C4-2B (cell line): Measurements from ENCODE around the gene GAB4.

Source experiments
- CTCF ChIP-seq: fragments of 450-650 bp; conservative IDR thresholded peaks from 2 replicates; pipeline ENCODE4 v1.5.1; 2017; ENCODE audit warnings: mild to moderate bottlenecking
- ZFX ChIP-seq: fragments of 450-650 bp; IDR thresholded peaks from 2 replicates; pipeline ENCODE4 v1.6.1; 2017

- TF ChIP-seq CTCF (no peak), ZFX (no peak)
These were observed 5.5 kb upstream of the GAB4 start for GRCh38 chr22:17013396-17014100.
